ENCODE results near the gene DHRS7B.
"Not testable (repeated sequence)": the region's sequence is repeated elsewhere in the genome, so short reads cannot be mapped to it uniquely, and the experiment has no call there.

The DHRS7B gene

GRCh38 chr17:21108651-21109050 lies 18.1 kb upstream of the DHRS7B start:
- ChIA-PET POLR2A (no interaction called here), CTCF (interaction anchor here (1.1 to 4.1 kb wide), 3 partner anchors 9 to 345 kb away, joined by 3 to 40 read pairs (median 7); no protein-coding TSS in a partner anchor)
- no peak overlapping the region for H3K4me3 ChIP-seq (ENCODE audit: low read depth, low read length)
- no peak for DNase-seq (ENCODE audit: low read depth, low spot score)
- TF ChIP-seq, protein P1, sequence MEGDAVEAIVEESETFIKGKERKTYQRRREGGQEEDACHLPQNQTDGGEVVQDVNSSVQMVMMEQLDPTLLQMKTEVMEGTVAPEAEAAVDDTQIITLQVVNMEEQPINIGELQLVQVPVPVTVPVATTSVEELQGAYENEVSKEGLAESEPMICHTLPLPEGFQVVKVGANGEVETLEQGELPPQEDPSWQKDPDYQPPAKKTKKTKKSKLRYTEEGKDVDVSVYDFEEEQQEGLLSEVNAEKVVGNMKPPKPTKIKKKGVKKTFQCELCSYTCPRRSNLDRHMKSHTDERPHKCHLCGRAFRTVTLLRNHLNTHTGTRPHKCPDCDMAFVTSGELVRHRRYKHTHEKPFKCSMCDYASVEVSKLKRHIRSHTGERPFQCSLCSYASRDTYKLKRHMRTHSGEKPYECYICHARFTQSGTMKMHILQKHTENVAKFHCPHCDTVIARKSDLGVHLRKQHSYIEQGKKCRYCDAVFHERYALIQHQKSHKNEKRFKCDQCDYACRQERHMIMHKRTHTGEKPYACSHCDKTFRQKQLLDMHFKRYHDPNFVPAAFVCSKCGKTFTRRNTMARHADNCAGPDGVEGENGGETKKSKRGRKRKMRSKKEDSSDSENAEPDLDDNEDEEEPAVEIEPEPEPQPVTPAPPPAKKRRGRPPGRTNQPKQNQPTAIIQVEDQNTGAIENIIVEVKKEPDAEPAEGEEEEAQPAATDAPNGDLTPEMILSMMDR (IDR thresholded peaks at IDR 0.05; ENCODE audit: insufficient read depth, low read length, missing control alignments): no peak

DNA sequence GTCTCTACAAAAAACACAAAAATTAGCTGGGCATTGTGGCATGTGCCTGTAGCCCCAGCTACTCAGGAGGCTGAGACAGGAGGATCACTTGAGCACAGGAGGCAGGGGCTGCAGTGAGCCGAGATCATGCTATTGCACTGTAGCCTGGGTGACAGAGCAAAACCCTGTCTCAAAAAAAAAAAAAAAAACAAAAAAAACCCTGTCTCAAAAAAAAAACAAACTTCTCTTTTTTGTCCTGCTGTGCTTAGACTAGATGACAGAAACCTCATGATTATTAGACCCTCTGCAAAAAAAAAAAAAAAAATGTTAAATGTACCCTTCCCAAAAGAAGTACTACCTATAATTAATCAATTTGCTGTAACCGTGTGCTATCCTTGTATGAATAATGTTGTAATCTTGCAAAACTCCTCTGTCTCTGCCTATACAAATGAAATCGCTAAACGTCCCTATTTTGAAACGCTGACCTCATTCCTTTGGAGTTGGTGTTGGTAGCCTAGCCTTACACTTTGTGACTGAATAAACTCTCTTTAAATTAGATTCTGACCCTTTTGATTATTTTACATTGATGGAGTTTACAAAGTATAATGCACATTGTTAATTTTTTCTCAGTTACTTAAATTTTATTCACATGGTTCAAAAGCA lies 13.6 kb upstream of the DHRS7B start:
- ChIA-PET POLR2A (no interaction called here), CTCF (no interaction called here)

DNA sequence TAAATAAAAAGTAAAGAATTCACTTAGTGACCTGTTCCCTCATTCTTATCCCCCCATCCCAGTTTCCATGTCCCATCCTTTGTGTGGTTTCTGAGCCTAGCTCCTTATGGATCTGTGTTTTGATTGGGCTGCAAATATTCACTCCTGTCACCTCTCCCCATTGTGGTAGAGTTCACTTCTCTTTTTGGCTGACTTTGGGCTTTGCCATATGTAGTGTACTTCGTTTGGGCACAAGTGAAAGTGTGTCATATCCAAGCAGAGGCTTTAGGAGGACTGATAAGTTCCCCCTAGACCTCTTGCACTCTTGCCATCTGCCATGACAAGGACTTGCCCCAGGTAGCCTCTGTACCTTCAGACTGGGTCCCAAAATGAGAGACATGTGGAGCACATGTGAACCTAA lies 13.0 kb upstream of the DHRS7B start:
- no peak overlapping the region for H3K4me3 ChIP-seq (ENCODE audit: low read depth, low read length)
- no peak for DNase-seq (ENCODE audit: low read depth, low spot score)
- CTCF ChIA-PET: no interaction called here
- TF ChIP-seq, protein P1 (IDR thresholded peaks at IDR 0.05; ENCODE audit: insufficient read depth, low read length, missing control alignments): no peak
- POLR2A ChIA-PET: no interaction called here

More for the DNA sequence above, 13.6 kb upstream of the DHRS7B start:
- DNase-seq (ENCODE audit: low read depth, low spot score): no peak
- TF ChIP-seq, protein P1 (IDR thresholded peaks at IDR 0.05; ENCODE audit: insufficient read depth, low read length, missing control alignments): no peak
- no peak overlapping the region for H3K4me3 ChIP-seq (ENCODE audit: low read depth, low read length)

DNA sequence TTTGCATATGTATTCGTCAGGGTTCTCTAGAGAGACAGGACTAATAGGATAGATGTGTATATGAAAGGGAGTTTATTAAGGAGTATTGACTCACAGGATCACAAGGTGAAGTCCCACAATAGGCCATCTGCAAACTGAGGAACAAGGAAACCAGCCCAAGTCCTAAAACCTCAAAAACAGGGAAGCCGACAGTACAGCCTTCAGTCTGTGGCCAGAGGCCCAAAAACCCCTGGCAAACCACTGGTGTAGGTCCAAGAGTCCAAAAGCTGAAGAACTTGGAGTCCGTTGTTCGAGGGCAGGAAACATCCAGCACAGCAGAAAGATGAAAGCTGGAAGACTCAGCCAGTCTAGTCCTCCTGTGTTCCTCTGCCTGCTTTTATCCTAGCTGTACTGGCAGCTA lies 12.0 kb upstream of the DHRS7B start:
- POLR2A ChIA-PET; H3K4me3 ChIP-seq (ENCODE audit: low read depth, low read length); CTCF ChIA-PET; DNase-seq (ENCODE audit: low read depth, low spot score): not testable (repeated sequence)

DNA sequence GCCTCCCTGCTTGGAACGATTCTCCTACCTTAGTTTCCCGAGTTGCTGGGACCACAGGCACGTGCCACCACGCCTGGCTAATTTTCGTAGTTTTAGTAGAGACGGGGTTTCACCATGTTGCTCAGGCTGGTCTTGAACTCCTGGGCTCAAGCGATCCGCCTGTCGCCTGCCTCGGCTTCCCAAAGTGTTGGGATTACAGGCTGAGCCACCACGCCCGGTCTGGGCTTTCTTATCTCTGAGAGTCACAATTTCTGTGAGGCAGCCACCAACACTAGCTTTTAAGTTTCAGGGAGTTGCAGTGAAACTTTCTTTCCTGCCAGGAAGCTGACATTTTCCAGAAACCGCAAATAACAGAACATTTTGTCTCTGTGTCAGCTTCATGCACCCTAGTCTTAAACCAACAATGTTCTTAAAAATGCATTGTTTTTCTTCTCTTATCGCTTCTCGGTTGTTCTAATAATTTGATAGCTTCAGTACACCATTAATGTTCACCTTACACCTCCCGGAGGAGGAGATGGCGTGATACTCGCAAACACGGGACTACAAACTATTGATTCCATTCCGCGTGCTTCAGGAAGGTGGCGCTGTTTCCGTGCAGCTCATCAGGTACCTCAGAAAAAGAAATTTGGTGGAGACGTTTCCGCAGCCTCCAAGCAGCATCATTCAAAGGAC lies 7.4 kb upstream of the DHRS7B start:
- TF ChIP-seq, protein P1 (IDR thresholded peaks at IDR 0.05; ENCODE audit: insufficient read depth, low read length, missing control alignments): peak; percentile 90
- ChIA-PET POLR2A (no interaction called here), CTCF (interaction anchor here (0.5 to 7.4 kb wide), 54 partner anchors 8 to 1225 kb away, joined by 3 to 78 read pairs (median 4); partner anchors contain the start of genes DHRS7B and USP22)
- DNase-seq (ENCODE audit: low read depth, low spot score): no peak
- H3K4me3 ChIP-seq (ENCODE audit: low read depth, low read length): no peak overlapping the region

GRCh38 chr17:21119919-21120249 lies 6.9 kb upstream of the DHRS7B start:
- no peak for DNase-seq (ENCODE audit: low read depth, low spot score)
- TF ChIP-seq, protein P1 (IDR thresholded peaks at IDR 0.05; ENCODE audit: insufficient read depth, low read length, missing control alignments): no peak
- ChIA-PET POLR2A (no interaction called here), CTCF (interaction anchor here (0.8 to 7.4 kb wide), 40 partner anchors 9 to 1225 kb away, joined by 3 to 78 read pairs (median 4); partner anchors contain the start of genes DHRS7B and USP22)
- H3K4me3 ChIP-seq (ENCODE audit: low read depth, low read length): no peak overlapping the region

All from AG04449 (cell line).